GM21717 (cell line): ENCODE results near the gene LRRC27.
A peak's percentile ranks its signal among the peaks of the same experiment; 100 is the strongest.

ENCODE experiments used
- ATAC-seq: cut with Tn5 transposase; IDR thresholded peaks from one replicate; pipeline ENCODE4 v1.9.1; 2021; ENCODE audit warnings: mild to moderate bottlenecking, moderate library complexity; ENCODE audit not compliant: unreplicated experiment

LRRC27 gene

GRCh38 chr10:132387764-132388210 is 55.8 kb downstream of the LRRC27 start:
- ATAC-seq = peak; percentile 40

- no peak for ATAC-seq
These were observed 57.0 kb downstream of the LRRC27 start for GRCh38 chr10:132388891-132389432.

- ATAC-seq = no peak
These were observed 57.6 kb downstream of the LRRC27 start for GRCh38 chr10:132389433-132390169.

- no peak for ATAC-seq
These were observed 58.4 kb downstream of the LRRC27 start for GRCh38 chr10:132390170-132390920.

GRCh38 chr10:132390921-132391675 is 59.1 kb downstream of the LRRC27 start:
- no peak for ATAC-seq

- no peak for ATAC-seq
These were observed 59.7 kb downstream of the LRRC27 start for GRCh38 chr10:132391676-132392020.

GRCh38 chr10:132392184-132392800 is 60.3 kb downstream of the LRRC27 start:
- no peak for ATAC-seq

GRCh38 chr10:132392811-132393694 is 61.1 kb downstream of the LRRC27 start:
- ATAC-seq = no peak

GRCh38 chr10:132393695-132394181 is 61.7 kb downstream of the LRRC27 start:
- no peak for ATAC-seq

- ATAC-seq = no peak
These were observed 62.3 kb downstream of the LRRC27 start for GRCh38 chr10:132394201-132394811.

GRCh38 chr10:132394936-132395703 is 63.1 kb downstream of the LRRC27 start:
- ATAC-seq = no peak

GRCh38 chr10:132395704-132396493 is 63.9 kb downstream of the LRRC27 start:
- no peak for ATAC-seq

GRCh38 chr10:132396494-132397035 is 64.6 kb downstream of the LRRC27 start:
- ATAC-seq = no peak

- peak; percentile 50 for ATAC-seq
These were observed 65.1 kb downstream of the LRRC27 start, which contains the start of gene PWWP2B for GRCh38 chr10:132397036-132397541. Gene PWWP2B, plus strand, starts transcription at chr10:132397200. Its CDS starts 27 bp downstream, at chr10:132397227.

- peak; percentile 44 for ATAC-seq
These were observed 65.9 kb downstream of the LRRC27 start for GRCh38 chr10:132397671-132398565.

GRCh38 chr10:132398566-132398991 is 66.6 kb downstream of the LRRC27 start:
- no peak for ATAC-seq
